T-cell (primary cell): ENCODE results near the gene ACTL6A. TPM values are rescaled to one million over a fixed set of nuclear protein-coding genes. Genes with fewer than 3 reads are reported as not detected.
A peak's percentile ranks its signal among the peaks of the same experiment; 100 is the strongest.
"Not testable (repeated sequence)": the region's sequence is repeated elsewhere in the genome, so short reads cannot be mapped to it uniquely, and the experiment has no call there.

Source experiments
- ATAC-seq, 4 experiments: fragments of 200-7000 bp in 3 of 4; fragments of 150-1000 bp in 1 of 4; cut with Tn5 transposase; replicated peaks in 1 of 4; 1 replicate in 3 of 4; 2 replicates in 1 of 4; pipeline ENCODE4 v1.10.0; 2021; ENCODE audit warnings: moderate library complexity in 3 of 4, mild to moderate bottlenecking in 2 of 4, moderate number of reproducible peaks in 1 of 4
- CTCF ChIA-PET, 2 donors: fragments of 300-600 bp; sonication (Branson Sonifier 250); formaldehyde crosslinking; loops; one replicate each; lab custom pipeline; 2022; ENCODE audit warnings: antibody characterized with exemption in 2 of 2; lab: Charles Lee
- POLR2A ChIA-PET, 2 donors: fragments of 300-600 bp; sonication (Branson Sonifier 250); formaldehyde crosslinking; loops; one replicate each; lab custom pipeline; 2022; ENCODE audit warnings: antibody characterized with exemption in 2 of 2; lab: Charles Lee
- DNase-seq, 35 experiments: peaks; one replicate each; pipeline versions ENCODE4 v3.0.0 to v3.0.0-alpha.2; 2013 to 2023
- H3K27ac ChIP-seq: one replicate; pipeline ENCODE4 v1.5.1; 2013; ENCODE audit warnings: low read length
- H3K27me3 ChIP-seq, 2 experiments: replicated peaks in 1 of 2; 1 replicate in 1 of 2; 2 replicates in 1 of 2; pipeline versions ENCODE4 v1.6.1 to v1.7.0; 2013; ENCODE audit warnings: low read length in 1 of 2, mixed read lengths in 1 of 2; ENCODE audit not compliant: control insufficient read depth in 2 of 2, insufficient read depth in 2 of 2; ENCODE audit errors: extremely low read depth in 1 of 2
- H3K36me3 ChIP-seq, 2 donors: 1 replicate in 1 of 2; 2 replicates in 1 of 2; pipeline versions ENCODE4 v1.6.1 to v1.7.0; 2013; ENCODE audit warnings: low read length in 1 of 2; ENCODE audit not compliant: control insufficient read depth in 2 of 2, insufficient read depth in 1 of 2; ENCODE audit errors: extremely low read depth in 1 of 2
- H3K4me1 ChIP-seq, 2 experiments: 1 replicate in 1 of 2; 2 replicates in 1 of 2; pipeline versions ENCODE4 v1.6.1 to v1.7.0; 2013; ENCODE audit warnings: low read length in 2 of 2, mixed read lengths in 1 of 2; ENCODE audit not compliant: insufficient read depth in 2 of 2, control insufficient read depth in 1 of 2; ENCODE audit errors: extremely low read depth in 1 of 2
- H3K4me3 ChIP-seq, 2 donors: 1 replicate in 1 of 2; 2 replicates in 1 of 2; pipeline versions ENCODE4 v1.5.1 to v1.7.0; 2013; ENCODE audit warnings: mild to moderate bottlenecking in 2 of 2, low read length in 1 of 2, moderate library complexity in 1 of 2; ENCODE audit not compliant: control insufficient read depth in 1 of 2; ENCODE audit errors: extremely low read depth in 1 of 2
- H3K9me3 ChIP-seq: 2 replicates; pipeline ENCODE4 v1.7.0; 2013
- H3K27ac Mint-ChIP-seq, 2 donors: one replicate each; pipeline ENCODE4 v1.8.0; 2020 to 2021; ENCODE audit warnings: mild to moderate bottlenecking in 2 of 2, mixed read lengths in 2 of 2
- H3K27me3 Mint-ChIP-seq, 2 donors: one replicate each; pipeline ENCODE4 v1.8.0; 2021 to 2022; ENCODE audit warnings: mixed read lengths in 2 of 2
- H3K36me3 Mint-ChIP-seq: one replicate; pipeline ENCODE4 v1.8.0; 2021; ENCODE audit warnings: mixed read lengths
- H3K4me1 Mint-ChIP-seq, 3 donors: one replicate each; pipeline ENCODE4 v1.8.0; 2020 to 2022; ENCODE audit warnings: mixed read lengths in 3 of 3, mild to moderate bottlenecking in 1 of 3
- H3K4me3 Mint-ChIP-seq, 3 donors: one replicate each; pipeline ENCODE4 v1.8.0; 2020 to 2022; ENCODE audit warnings: mild to moderate bottlenecking in 3 of 3, mixed read lengths in 3 of 3, moderate library complexity in 3 of 3
- H3K9me3 Mint-ChIP-seq, 3 donors: one replicate each; pipeline ENCODE4 v1.8.0; 2020 to 2022; ENCODE audit warnings: mixed read lengths in 3 of 3
- WGBS: methylation state at CpG from one replicate; pipeline ENCODE4 v1.1.5; 2013; ENCODE audit warnings: missing lambda C conversion rate; ENCODE audit not compliant: insufficient coverage; 5-methylcytosine and 5-hydroxymethylcytosine counted together
- total RNA-seq, 35 experiments: library from RNA in 6 of 35; stranded (reverse) in 6 of 35; fragments of 120-200 nt in 1 of 35; gene quantifications; one replicate each; pipeline versions ENCODE4 v1.2.1 to v1.2.4 and lab custom pipeline; 2013 to 2026

Gene ACTL6A
- 10 to 100 TPM; 27.4 to 62.7 (median 59.2) TPM for total RNA-seq
- total RNA-seq (2013) = 38.4 TPM
- 17.0 to 128 (median 42.7) reads per million in 29 experiments for total RNA-seq (lab: John Stamatoyannopoulos, UW)

GRCh38 chr3:179562591-179563270 is at the start of gene ACTL6A:
ACTL6A (plus strand) TSS chr3:179562926; CDS start chr3:179563093, 167 bp downstream.
- Histone ChIP-seq H3K27me3 (no peaks in the 10 kb centered on the region), H3K4me1 (peaks cover 11 to 26% of the 10 kb centered on the region in 2 experiments), H3K27ac (peak within 1 kb of the TSS; percentile 58), H3K4me3 (peak within 1 kb of the TSS; percentile 86 to 94), H3K36me3 (no peaks in the 10 kb centered on the region), H3K9me3 (no peaks in the 10 kb centered on the region)
- CTCF ChIA-PET = interaction anchor here (0.5 to 2.6 kb wide), 14 partner anchors 8 to 553 kb away, joined by 3 to 9 read pairs (median 4); partner anchors contain the start of genes MRPL47 (in 1 of the 2), NDUFB5 (in 1 of the 2) and USP13 (in 1 of the 2)
- Mint-ChIP-seq H3K4me3 (peak within 1 kb of the TSS; percentile 94 to 98 (median 98)), H3K36me3 (no peaks in the 10 kb centered on the region), H3K9me3 (no peaks in the 10 kb centered on the region), H3K27me3 (peaks cover 0 to 5% of the 10 kb centered on the region in 2 donors), H3K4me1 (peaks cover 26 to 36% (median 34%) of the 10 kb centered on the region in 3 donors), H3K27ac (peak within 1 kb of the TSS; percentile 95 to 98)
- under 1% methylated on average over 44 of the region's 55 CpGs for WGBS
- POLR2A ChIA-PET = interaction anchor here (0.5 to 1.5 kb wide), 5 partner anchors 39 to 1402 kb away, joined by 3 to 9 read pairs (median 3); partner anchors contain the start of genes MRPL47 (in 1 of the 2) and NDUFB5 (in 1 of the 2)
- peak; percentile 93 to 95 (median 94) for ATAC-seq
- peak; percentile 93 to 99 (median 98) for DNase-seq

GRCh38 chr3:179513862-179514261 is 48.9 kb upstream of the ACTL6A start:
- Mint-ChIP-seq H3K4me3 (no peak overlapping the region), H3K36me3 (no peaks in the 10 kb centered on the region), H3K9me3 (peaks cover 0 to 14% (median 5%) of the 10 kb centered on the region in 3 donors), H3K27ac (no peak overlapping the region), H3K27me3 (peaks cover 4 to 11% of the 10 kb centered on the region in 2 donors), H3K4me1 (no peaks in the 10 kb centered on the region)
- Histone ChIP-seq H3K9me3 (no peaks in the 10 kb centered on the region), H3K36me3 (no peaks in the 10 kb centered on the region), H3K4me3 (no peak overlapping the region), H3K27me3 (peaks cover 0 to 2% of the 10 kb centered on the region in 2 experiments), H3K27ac (no peak overlapping the region), H3K4me1 (no peaks in the 10 kb centered on the region)
- DNase-seq (no peak), ATAC-seq (no peak)
- POLR2A ChIA-PET = no interaction called here
- WGBS = 100% methylated on average over 1 of the region's 2 CpGs
- CTCF ChIA-PET = no interaction called here

GRCh38 chr3:179516461-179517251 is 46.1 kb upstream of the ACTL6A start:
- H3K4me3 ChIP-seq, H3K9me3 ChIP-seq, DNase-seq, H3K36me3 ChIP-seq, H3K4me3 Mint-ChIP-seq, H3K27me3 Mint-ChIP-seq, H3K27ac ChIP-seq, H3K27ac Mint-ChIP-seq, H3K27me3 ChIP-seq, POLR2A ChIA-PET, H3K36me3 Mint-ChIP-seq, CTCF ChIA-PET, H3K4me1 Mint-ChIP-seq, ATAC-seq, H3K4me1 ChIP-seq: not testable (repeated sequence)
- 100% methylated on average over 2 of the region's 9 CpGs for WGBS
- peaks cover 0 to 14% (median 5%) of the 10 kb centered on the region in 3 donors for H3K9me3 Mint-ChIP-seq

DNA sequence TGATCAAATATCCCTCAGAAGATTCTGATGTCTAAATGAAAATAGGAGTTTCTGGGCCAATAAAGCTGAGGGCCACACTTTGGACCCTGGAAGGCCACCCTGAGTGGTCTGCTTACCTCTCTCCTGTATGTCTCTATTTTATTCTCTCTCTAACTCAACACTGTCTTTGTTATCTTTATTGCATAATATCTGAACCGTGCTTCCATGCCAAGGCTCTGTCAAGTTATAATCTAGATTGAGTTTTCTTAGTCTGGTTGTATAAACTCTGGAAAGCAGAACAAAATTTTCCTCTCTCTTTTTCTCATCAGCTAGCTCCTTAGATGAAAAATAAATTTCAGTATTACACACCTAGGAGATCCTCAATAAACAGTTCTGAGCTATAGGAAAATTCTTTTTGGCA is 36.2 kb upstream of the ACTL6A start:
- Histone ChIP-seq H3K27ac (no peak overlapping the region), H3K36me3 (no peaks in the 10 kb centered on the region), H3K27me3 (no peaks in the 10 kb centered on the region), H3K4me1 (no peaks in the 10 kb centered on the region), H3K9me3 (no peaks in the 10 kb centered on the region), H3K4me3 (no peak overlapping the region)
- ChIA-PET CTCF (no interaction called here), POLR2A (no interaction called here)
- DNase-seq (no peak), ATAC-seq (no peak)
- Mint-ChIP-seq H3K36me3 (no peaks in the 10 kb centered on the region), H3K27me3 (peaks cover 0 to 19% of the 10 kb centered on the region in 2 donors), H3K4me3 (no peak overlapping the region), H3K27ac (no peak overlapping the region), H3K4me1 (no peaks in the 10 kb centered on the region), H3K9me3 (no peaks in the 10 kb centered on the region)
- WGBS = no CpG with 5 or more reads among the region's 1 CpG

GRCh38 chr3:179526989-179527391 is 35.7 kb upstream of the ACTL6A start:
- Mint-ChIP-seq H3K36me3 (no peaks in the 10 kb centered on the region), H3K9me3 (no peaks in the 10 kb centered on the region), H3K4me3 (no peak overlapping the region), H3K27me3 (peaks cover 0 to 19% of the 10 kb centered on the region in 2 donors), H3K27ac (no peak overlapping the region), H3K4me1 (no peaks in the 10 kb centered on the region)
- H3K9me3 ChIP-seq = no peaks in the 10 kb centered on the region
- DNase-seq = no peak
- POLR2A ChIA-PET = no interaction called here
- H3K4me1 ChIP-seq = no peaks in the 10 kb centered on the region
- H3K27me3 ChIP-seq = no peaks in the 10 kb centered on the region
- ATAC-seq = no peak
- WGBS = 0% methylated on average over 2 of the region's 3 CpGs
- CTCF ChIA-PET = no interaction called here
- no peak overlapping the region for H3K4me3 ChIP-seq
- no peaks in the 10 kb centered on the region for H3K36me3 ChIP-seq
- no peak overlapping the region for H3K27ac ChIP-seq

- no peaks in the 10 kb centered on the region for H3K9me3 ChIP-seq
- H3K27ac ChIP-seq = no peak overlapping the region
- no peaks in the 10 kb centered on the region for H3K4me1 ChIP-seq
- Mint-ChIP-seq H3K4me3 (no peak overlapping the region), H3K4me1 (no peaks in the 10 kb centered on the region), H3K36me3 (no peaks in the 10 kb centered on the region), H3K27me3 (peaks cover 5 to 19% of the 10 kb centered on the region in 2 donors), H3K27ac (no peak overlapping the region), H3K9me3 (no peaks in the 10 kb centered on the region)
- CTCF ChIA-PET = interaction anchor here in 1 of 2 donors (0.8 kb wide), 1 partner anchor 12 kb away, joined by 4 read pairs; no protein-coding TSS in a partner anchor
- no peaks in the 10 kb centered on the region for H3K27me3 ChIP-seq
- POLR2A ChIA-PET = no interaction called here
- ATAC-seq (no peak), DNase-seq (no peak)
- H3K36me3 ChIP-seq = no peaks in the 10 kb centered on the region
- WGBS = 86% methylated on average over 1 of the region's 4 CpGs
- no peak overlapping the region for H3K4me3 ChIP-seq
Measured at GRCh38 chr3:179528772-179529171, 34.0 kb upstream of the ACTL6A start.
